Measurements from ENCODE around the gene TRIOBP. TPM values are rescaled to one million over a fixed set of nuclear protein-coding genes. Genes with fewer than 3 reads are reported as not detected.
"Not testable (repeated sequence)": the region's sequence is repeated elsewhere in the genome, so short reads cannot be mapped to it uniquely, and the experiment has no call there.

TRIOBP gene, protein sequence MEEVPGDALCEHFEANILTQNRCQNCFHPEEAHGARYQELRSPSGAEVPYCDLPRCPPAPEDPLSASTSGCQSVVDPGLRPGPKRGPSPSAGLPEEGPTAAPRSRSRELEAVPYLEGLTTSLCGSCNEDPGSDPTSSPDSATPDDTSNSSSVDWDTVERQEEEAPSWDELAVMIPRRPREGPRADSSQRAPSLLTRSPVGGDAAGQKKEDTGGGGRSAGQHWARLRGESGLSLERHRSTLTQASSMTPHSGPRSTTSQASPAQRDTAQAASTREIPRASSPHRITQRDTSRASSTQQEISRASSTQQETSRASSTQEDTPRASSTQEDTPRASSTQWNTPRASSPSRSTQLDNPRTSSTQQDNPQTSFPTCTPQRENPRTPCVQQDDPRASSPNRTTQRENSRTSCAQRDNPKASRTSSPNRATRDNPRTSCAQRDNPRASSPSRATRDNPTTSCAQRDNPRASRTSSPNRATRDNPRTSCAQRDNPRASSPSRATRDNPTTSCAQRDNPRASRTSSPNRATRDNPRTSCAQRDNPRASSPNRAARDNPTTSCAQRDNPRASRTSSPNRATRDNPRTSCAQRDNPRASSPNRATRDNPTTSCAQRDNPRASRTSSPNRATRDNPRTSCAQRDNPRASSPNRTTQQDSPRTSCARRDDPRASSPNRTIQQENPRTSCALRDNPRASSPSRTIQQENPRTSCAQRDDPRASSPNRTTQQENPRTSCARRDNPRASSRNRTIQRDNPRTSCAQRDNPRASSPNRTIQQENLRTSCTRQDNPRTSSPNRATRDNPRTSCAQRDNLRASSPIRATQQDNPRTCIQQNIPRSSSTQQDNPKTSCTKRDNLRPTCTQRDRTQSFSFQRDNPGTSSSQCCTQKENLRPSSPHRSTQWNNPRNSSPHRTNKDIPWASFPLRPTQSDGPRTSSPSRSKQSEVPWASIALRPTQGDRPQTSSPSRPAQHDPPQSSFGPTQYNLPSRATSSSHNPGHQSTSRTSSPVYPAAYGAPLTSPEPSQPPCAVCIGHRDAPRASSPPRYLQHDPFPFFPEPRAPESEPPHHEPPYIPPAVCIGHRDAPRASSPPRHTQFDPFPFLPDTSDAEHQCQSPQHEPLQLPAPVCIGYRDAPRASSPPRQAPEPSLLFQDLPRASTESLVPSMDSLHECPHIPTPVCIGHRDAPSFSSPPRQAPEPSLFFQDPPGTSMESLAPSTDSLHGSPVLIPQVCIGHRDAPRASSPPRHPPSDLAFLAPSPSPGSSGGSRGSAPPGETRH (N-terminal part only)
- 22.4 and 25.6 TPM in 2 replicates for total RNA-seq (2014; rRNA removed; shearing (Covaris generic))
- polyA plus RNA-seq (2015; cell fraction: cytosol; rRNA removed): 55.2 and 56.9 TPM in 2 replicates
- polyA plus RNA-seq (2015; cell fraction: nucleus; rRNA removed): 39.7 and 54.7 TPM in 2 replicates

DNA sequence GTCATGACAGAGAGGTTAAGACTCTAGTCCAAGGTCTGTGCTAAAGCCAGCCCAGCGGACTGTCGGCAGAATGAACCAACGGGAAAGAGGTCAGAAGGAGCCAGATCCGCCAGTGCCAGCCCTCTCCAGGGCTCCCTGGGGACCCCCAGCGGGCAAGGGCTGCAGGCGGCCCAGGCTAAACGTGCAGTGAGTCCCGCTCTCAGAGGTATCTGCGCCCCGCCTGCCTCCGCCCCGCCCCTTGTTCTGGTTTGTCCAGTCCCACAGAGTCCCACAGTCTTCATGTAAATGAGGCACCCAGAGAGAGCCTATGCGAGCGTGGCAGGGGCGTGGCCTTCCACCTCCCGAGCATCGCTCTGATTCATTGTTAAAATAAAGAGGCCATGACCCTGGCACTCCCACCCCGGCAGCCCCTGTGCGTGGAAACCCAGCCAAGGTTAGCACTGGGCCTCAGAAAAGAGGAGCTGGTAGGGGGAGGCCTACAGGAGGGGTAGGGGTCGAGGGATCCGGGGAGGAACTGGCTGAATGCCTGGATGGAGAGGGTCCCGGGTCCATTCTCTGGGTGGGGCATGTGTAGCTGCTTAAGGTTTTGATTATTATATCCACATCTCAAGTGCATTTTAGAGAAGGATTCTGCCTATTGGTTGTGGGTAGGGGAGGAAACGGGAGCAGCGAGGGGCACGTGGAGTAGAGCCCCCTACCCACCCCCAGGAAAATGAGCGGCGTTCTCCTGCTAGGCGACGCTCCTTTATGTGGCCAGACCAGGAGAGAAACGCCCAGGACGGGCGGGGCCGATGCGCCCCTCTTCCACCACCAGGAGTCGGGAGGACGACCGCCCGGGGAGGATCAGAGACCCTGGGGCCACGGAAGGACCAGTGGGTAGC lies at the start of gene TRIOBP:
TRIOBP (plus strand) TSS at position 392 of the 881 bp plus-strand sequence. CDS start 4,318 bp downstream, outside the sequence.
- DNase-seq (ENCODE audit: low read depth, low spot score): peak; percentile 82
- in situ Hi-C loops (cut with HindIII; ENCODE audit: low pct_unique_long_range_greater_than_20kb, low sequenced_read_pairs): no loop called here

DNA sequence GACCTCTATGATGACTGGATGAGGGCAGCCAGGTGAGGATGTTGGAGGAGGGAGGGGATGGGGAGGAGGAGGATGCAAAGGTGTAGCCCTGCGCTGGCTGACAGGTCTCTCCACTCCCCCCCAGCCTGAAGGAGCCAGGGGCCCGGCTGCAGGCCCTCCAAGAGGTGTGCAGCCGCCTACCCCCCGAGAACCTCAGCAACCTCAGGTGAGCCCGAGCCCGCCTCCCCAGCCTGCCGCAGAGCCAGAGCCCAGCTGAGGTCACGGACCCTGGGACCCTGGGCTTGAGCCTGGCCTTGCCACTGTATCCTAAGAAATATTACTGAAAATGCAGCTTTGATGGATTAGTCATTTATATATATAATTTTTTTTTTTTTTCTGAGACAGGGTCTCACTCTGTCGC lies 49.5 kb upstream of the TRIOBP start:
- no peak for DNase-seq (ENCODE audit: low read depth, low spot score)
- in situ Hi-C loops (cut with HindIII; ENCODE audit: low pct_unique_long_range_greater_than_20kb, low sequenced_read_pairs): no loop called here

DNA sequence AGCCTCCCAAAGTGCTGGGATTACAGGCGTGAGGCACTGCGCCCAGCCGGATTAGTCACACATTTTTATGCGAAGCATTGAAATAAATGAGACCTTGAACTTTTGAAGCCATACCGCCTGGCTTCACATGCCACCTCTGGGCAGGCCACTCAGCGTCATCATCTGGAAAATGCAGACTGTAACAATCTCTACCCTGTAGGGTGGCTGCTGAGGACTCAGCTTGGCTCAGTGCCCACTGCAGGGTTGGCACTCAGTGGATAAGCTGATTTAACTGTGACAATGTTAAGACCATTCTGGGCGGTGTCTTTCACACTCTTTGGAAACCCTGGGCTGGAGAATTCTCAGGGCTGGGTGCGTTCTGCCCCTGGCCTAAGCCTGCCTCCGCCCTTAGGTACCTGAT lies 48.9 kb upstream of the TRIOBP start:
- in situ Hi-C loops (cut with HindIII; ENCODE audit: low pct_unique_long_range_greater_than_20kb, low sequenced_read_pairs): no loop called here
- DNase-seq (ENCODE audit: low read depth, low spot score): no peak

DNA sequence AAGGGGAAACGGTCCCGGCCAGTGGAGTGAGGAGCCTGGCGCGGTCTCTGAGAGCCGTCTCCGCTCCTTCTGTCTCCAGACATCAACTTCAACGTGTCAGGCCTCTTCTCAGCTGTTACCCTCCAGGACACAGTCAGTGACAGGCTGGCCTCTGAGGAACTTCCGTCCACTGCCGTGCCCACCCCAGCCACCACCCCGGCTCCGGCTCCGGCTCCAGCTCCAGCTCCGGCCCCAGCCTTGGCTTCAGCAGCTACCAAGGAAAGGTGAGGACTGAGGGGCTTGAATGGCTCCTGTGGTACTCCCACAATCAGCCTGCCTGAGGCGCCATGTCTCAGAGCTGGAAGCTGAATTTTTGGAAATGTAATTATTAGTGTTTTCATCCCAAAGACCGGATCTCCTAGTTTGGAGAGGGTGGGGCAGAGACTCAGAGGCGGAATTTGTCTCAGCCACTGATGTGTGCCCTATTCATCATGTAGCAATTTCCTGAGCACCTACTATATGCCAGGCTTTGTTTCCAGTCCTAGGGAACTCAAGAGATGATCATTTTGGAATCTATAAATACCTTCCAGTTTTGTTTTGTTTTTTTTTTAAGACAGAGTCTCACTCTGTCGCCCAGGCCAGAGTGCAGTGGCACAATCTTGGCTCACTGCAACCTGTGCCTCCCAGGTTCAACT lies 46.2 kb upstream of the TRIOBP start:
- no peak for DNase-seq (ENCODE audit: low read depth, low spot score)
- in situ Hi-C loops (cut with HindIII; ENCODE audit: low pct_unique_long_range_greater_than_20kb, low sequenced_read_pairs): no loop called here

DNA sequence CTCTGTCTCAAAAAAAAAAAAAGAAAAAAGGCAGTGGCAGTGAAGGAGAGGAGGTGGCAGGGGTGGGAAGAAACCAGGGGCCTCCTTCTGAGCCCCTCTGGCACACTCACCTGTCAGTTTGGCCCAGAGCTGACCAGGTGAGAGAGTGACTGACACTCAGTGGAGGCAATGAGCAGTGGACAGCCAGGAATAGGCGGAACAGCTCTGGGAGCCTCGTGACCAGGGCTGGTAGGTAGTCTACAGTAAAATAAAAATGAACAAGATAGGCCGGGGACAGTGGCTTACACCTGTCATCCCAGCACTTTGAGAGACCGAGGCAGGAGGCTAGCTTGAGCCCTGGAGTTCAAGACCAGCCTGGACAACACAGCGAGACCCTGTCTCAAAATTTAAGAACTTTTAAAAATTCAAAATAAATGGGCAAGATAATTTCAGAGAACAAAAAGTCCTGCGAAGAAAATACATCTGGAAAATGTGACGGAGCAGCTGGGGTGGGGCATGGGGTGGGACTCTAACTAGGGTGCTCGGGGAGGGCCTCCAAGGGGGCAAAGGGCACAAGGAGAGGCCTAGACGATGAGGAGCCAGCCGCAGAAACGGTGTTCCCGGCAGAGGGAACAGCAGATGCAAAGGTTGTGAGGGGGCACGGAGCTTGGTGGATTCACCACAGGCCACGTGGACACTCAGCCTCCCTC lies 42.1 kb upstream of the TRIOBP start:
- in situ Hi-C loops (cut with HindIII; ENCODE audit: low pct_unique_long_range_greater_than_20kb, low sequenced_read_pairs): no loop called here
- no peak for DNase-seq (ENCODE audit: low read depth, low spot score)

DNA sequence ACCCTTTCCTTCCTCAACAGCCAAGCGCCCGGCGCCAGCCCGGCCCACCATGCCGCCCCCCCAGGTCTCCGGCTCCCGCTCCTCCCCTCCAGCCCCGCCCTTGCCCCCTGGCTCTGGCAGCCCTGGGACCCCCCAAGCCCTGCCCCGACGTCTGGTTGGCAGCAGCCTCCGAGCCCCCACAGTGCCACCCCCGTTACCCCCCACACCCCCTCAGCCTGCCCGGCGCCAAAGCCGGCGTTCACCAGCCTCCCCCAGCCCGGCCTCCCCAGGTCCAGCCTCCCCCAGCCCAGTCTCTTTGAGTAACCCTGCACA lies 41.6 kb upstream of the TRIOBP start:
- DNase-seq (ENCODE audit: low read depth, low spot score): no peak
- in situ Hi-C loops (cut with HindIII; ENCODE audit: low pct_unique_long_range_greater_than_20kb, low sequenced_read_pairs): no loop called here

DNA sequence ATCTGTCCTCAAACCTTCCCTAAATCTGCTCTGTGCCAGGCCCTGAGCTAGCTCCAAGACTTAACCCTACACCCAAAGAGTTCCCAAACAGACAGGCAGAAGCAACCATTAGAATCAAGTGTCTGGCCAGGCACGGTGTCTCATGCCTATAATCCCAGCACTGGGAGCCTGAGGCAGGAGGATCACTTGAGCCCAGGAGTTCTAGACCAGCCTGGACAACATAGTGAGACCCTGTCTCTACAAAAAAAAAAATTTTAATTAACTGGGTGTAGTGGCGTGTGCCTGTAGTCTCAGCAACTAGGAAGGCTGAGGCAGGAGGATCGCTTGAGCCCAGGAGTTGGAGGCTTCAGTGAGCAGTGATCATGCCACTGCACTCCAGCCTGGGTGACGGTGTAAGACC lies 40.3 kb upstream of the TRIOBP start:
- DNase-seq (ENCODE audit: low read depth, low spot score); in situ Hi-C loops (cut with HindIII; ENCODE audit: low pct_unique_long_range_greater_than_20kb, low sequenced_read_pairs): not testable (repeated sequence)

DNA sequence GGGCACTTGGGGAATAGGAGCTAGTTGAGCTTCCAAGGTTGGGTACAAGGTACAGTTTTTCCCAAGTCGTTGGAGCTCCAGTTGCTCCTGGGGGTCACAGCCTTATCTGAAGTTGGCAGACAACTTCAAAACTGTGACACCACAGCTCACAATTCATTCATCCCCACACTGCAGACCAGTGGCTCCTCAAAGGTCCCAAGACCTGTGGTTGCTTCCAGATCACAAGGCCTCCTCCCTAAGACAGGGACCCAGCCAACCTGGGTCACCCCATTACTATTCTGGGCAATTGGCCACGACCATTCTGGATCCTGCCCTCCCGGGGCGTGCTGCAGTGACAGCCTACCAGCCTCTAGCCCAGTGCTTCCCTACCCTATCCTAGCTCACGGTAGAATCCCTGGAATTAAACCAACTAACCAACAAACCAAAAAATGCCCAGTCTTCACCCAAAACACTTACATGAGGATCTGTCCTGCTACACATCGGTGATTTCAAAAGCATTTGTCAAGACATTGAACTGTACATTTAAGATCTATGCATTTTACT lies 39.2 kb upstream of the TRIOBP start:
- peak; percentile 40 for DNase-seq (ENCODE audit: low read depth, low spot score)
- in situ Hi-C loops (cut with HindIII; ENCODE audit: low pct_unique_long_range_greater_than_20kb, low sequenced_read_pairs): no loop called here

DNA sequence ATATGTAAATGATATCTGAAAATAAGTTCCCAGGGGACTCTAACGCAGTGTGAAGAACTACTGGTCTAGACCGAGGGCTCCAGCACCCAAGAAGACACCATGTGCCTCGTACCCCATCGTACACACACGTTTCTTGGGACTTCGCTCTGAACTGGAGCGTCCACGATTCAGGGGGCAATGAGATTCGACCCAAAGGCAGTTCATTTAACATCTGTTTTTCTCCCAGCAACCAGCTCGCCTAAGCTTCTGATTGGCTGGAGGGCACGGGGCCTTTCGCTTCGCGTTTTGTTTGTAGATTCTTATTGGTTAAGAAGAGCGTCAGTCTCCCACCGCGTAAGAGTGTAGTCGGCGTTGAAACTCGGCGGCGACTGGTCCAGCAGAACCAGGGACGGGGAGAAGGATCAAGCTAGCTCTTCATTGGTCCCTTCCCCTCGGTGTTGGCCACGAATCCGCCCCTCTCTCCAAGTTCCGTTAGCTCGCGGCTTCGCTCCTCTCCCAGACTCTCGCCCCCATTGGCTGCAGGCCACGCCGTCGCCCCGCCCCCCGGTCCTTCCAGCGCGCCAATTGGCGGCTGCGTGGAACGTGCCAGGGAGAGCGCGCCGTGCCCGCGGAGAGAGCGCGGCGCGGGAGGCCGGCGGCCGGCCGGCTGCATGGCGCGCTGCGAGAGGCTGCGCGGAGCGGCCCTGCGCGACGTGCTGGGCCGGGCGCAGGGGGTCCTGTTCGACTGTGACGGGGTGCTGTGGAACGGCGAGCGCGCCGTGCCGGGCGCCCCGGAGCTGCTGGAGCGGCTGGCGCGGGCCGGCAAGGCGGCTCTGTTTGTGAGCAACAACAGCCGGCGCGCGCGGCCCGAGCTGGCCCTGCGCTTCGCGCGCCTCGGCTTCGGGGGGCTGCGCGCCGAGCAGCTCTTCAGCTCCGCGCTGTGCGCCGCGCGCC lies 38.4 kb upstream of the TRIOBP start, which contains the start of gene PDXP:
PDXP (plus strand) TSS at position 591 of the 933 bp plus-strand sequence; CDS start at position 651, 60 bp downstream.
- in situ Hi-C loops (cut with HindIII; ENCODE audit: low pct_unique_long_range_greater_than_20kb, low sequenced_read_pairs): no loop called here
- DNase-seq (ENCODE audit: low read depth, low spot score): peak; percentile 100

DNA sequence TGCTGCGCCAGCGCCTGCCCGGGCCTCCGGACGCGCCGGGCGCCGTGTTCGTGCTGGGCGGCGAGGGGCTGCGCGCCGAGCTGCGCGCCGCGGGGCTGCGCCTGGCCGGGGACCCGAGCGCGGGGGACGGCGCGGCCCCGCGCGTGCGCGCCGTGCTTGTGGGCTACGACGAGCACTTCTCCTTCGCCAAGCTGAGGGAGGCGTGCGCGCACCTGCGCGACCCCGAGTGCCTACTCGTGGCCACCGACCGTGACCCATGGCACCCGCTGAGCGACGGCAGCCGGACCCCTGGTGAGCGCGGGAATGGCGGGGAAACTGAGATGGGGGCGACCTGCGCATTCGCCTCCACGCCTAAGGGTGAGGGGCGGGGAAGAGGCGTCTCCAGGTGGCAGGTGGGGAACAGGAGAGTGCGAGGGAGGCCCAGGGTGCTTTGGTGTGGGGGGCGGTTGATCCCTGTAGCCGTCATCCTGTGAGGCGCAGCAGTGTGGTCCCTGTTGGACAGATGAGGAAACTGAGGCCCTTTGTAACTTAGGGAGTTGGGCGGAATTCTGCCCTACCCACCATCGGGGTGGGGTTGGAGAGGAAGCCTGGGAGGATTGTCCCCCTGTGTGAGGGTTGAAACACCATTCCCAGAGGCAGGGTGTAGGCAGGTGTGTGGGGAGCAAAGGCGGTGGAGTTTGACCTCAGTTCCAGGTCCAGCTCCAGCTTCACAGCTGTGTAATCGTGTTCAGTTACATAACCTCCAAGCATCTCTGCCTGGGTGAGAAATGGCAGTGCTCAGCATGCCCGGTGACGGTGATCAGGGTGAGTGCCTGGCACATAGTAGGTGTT lies 37.6 kb upstream of the TRIOBP start:
- no peak for DNase-seq (ENCODE audit: low read depth, low spot score)
- in situ Hi-C loops (cut with HindIII; ENCODE audit: low pct_unique_long_range_greater_than_20kb, low sequenced_read_pairs): no loop called here

DNA sequence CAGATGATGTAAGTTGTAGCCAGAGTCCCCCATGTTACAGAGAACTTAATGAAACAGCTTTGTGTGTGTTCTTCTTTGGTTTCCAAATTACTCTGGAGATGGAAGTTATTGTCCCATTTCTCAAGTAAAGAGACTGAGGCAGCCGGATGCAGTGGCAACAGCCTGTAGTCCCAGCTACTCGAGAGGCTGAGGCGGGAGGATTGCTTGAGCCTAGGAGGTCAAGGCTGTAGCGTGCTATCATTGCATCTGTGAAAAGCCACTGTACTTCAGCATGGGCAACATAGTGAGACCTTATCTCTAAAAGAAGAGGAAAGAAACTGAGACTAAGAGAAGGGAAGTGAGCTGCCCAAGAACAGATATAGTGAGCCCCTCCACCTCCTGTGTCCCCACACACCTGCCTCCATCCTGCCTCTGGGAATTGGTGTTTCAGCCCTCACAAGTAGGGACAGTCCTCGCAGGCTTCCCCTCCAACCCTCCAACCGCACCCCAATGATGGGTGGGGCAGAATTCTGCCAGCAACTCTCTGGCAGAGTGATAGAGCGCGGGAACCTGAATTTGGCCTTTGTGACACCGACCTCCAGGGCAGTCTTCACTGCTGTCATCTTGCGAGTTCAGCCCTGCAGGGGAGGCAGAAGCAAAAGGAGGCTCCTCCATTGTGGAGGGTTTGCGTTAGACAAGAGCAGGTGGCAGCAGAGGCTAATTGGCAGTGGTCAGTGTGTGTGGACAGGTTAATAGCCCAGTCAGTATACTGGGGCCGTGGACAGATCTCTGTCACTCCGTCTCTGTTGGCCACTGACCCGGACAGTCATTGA lies 36.7 kb upstream of the TRIOBP start:
- DNase-seq (ENCODE audit: low read depth, low spot score): no peak
- in situ Hi-C loops (cut with HindIII; ENCODE audit: low pct_unique_long_range_greater_than_20kb, low sequenced_read_pairs): no loop called here

DNA sequence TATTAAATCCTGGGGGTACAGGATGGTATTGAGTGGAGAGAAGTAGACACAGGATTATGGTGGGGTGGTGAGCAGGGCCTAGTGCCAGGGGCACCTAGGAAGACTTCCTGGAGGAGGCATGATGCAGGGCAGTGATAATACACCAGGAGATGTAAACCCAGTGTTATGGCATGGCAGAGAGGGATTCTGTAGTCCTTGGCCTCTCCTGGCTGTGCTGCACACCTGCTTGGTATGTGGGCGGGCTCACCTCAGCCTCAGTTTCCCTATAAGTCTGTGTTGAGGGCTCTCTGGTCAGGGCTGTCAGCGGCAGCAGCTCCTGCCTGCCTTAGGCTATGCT lies 36.2 kb upstream of the TRIOBP start:
- DNase-seq (ENCODE audit: low read depth, low spot score): no peak
- in situ Hi-C loops (cut with HindIII; ENCODE audit: low pct_unique_long_range_greater_than_20kb, low sequenced_read_pairs): no loop called here

DNA sequence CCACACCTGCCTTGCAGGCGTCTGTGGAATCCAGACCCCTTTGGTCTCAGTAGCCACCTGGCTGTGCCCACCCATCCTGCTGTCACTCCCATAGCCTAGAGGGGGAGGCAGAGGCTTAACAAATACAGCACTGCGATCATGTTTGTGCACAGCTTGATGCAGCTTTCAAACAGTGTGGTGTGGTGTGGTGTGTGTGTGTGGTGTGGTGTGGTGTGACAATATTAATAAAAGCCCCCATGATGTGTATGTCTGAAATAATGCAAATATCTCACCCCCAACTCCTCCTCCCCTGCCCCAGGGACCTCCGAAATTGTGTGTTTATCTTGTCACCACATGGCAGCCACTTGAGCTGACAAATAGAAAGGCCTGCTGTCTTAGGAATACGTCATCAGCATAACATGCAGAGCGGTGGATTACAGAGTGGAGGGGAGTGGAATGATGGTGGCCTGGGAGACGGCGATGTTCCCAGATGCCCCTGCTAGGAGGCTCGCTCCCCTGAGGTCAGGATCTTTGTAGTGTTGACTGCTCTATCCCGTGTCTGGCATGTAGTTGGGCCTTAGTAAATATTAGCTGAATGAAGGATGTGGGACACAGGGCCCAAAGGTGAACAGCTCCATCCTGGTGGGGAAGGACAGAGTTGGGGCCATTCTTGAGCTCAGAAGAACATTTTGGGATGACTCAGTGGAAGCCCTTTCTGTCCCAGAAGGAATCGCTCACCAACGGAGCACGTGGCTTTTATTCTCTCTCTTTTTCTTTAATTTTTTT lies 35.5 kb upstream of the TRIOBP start:
- in situ Hi-C loops (cut with HindIII; ENCODE audit: low pct_unique_long_range_greater_than_20kb, low sequenced_read_pairs): no loop called here
- DNase-seq (ENCODE audit: low read depth, low spot score): peak; percentile 86

All from SK-MEL-5 (cell line).